ENCODE measurements around the gene LTBP1.
"Not testable (repeated sequence)": the region's sequence is repeated elsewhere in the genome, so short reads cannot be mapped to it uniquely, and the experiment has no call there.

The LTBP1 gene

DNA sequence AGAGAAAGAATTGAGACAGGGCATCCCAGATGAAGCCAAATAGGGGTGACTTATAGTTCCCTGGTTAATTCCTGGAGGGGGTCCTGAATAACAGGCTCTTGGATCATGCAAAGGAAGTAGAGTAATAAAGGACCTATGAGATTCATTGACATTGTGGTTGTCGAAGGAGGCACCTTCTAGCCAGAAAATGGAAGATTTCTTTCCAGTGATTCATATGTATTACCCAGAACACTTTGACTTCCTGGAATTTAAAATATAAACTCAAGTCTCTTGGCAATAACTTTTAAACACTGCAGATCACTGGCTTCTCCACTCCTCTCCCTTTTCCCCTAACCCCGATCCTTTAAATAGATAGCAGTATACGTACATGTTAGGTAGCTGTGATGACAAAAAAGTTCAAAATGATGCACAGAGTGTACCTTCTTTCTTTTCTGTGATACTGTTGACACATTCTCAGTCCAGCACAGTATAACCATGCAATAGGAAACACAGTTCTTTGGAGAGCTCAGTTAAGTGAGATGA, 211.8 kb downstream of the LTBP1 start:
- DNase-seq = no peak

DNA sequence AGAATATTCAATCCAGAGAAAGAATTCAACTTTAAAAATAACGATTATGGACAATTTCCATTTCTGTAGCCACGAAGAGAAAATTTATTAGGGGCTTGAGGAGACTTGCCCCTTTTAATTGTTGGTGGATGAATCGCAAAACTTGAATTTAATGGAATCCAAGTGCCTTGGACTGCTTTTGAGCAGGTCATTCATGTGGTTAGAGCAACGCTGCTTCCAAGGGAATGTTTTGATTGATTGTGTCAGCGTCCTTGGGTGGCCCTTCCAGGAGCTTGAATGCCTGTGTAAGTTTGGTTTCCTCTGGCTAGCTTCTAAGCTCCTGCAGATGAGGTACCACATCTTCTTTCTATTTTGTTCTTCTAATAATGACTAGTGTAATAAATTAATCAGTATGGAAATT, 213.4 kb downstream of the LTBP1 start:
- no peak for DNase-seq

DNA sequence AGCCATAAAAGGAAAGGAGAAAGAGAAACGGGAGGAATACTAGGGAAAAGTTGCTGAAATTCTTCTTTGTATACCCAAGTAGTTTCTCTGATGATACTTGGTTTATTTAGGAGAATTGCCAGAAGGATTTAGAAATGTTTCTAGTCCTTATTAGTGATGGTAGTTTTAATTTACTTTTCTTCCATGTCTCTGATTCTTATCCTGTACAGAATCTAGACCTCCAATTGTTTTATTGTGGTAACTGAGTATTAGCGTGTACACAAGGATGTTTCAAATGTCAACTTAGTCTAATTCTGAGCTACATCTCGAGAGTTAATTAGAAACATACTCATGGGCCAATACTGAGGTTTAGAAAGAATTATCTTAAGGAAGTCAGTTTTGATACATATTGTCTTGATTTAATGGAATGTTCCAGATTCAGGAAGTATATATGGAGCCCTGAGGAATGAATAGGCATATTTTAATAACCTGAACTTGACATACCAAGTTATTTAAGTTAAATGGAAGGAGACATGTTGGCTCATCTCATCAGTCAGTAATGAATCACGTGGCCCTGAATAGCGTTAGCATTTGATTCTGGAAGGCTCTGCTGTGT, 219.6 kb downstream of the LTBP1 start:
- DNase-seq = no peak

DNA sequence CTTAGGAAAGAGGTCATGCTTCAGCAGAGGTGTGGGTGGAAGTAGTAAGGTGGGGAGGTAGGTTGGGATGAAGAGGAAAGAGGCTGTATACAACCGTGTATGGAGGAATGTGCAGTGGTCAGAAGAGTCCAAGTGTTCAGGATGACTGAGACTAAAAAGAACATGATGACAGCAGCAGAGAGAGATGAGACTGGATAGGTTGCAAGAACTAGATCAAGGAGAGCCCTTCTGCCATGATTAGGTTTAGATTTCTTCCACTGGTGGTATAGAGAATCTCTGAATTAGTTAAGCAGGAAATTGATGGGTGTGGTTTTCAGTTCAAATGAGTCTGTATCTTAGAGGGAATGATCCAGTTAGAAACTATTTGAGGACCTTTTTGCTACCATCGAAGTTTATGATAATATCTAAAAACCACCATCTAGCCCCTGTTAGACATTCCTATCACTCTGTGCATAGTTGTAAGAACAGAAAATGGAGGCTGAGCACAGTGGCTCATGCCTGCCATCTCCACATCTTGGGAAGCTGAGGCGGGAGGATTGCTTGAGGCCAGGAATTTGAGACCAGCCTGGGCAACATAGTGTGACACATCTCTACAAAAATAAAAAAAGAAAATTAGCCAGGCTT, 221.0 kb downstream of the LTBP1 start:
- DNase-seq = no peak

DNA sequence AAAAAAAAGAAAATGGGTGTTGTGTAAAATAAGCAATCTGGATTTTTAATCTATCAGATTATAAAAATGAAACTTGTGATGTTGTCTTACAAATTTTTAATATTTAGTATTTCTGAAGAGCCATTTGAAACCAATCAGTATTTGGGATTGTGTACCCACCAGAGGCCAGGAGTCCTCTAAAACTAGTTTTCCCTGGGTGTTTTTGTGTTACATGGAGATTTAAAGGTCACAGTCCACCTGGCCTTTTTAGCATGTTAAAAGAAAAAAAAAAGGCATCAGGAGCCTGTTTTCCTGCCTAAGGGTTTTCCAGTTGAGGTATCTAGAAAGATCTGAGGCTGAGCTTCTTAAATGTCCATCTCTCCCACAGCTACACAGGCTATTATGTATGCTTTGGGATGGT, 221.7 kb downstream of the LTBP1 start:
- DNase-seq = no peak

DNA sequence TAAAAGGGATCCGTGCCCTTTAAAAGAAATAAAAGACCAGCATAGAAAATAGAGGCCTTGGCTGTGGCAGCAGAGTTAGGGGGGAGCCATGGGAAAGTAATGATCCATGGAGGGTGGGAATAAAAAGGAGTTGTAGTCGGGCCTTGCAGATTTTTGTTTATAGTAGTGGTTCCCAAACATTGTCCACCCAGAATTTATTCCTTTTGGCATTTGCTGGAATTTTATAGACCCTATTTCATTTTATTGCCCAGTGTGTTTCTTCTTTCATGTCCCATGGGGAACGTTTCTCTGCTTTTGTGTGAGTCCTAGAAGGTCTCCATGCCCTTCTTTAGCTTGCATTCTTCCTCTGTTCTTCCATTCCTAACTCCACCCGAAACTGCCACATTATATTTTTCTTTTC, 222.2 kb downstream of the LTBP1 start:
- no peak for DNase-seq

DNA sequence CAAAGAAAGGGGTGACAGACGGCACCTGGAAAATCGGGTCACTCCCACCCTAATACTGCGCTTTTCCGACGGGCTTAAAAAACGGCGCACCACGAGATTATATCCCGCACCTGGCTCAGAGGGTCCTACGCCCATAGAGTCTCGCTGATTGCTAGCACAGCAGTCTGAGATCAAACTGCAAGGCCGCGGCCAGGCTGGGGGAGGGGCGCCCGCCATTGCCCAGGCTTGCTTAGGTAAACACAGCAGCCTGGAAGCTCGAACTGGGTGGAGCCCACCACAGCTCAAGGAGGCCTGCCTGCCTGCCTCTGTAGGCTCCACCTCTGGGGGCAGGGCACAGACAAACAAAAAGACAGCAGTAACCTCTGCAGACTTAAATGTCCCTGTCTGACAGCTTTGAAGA, 223.5 kb downstream of the LTBP1 start:
- DNase-seq = not testable (repeated sequence)

DNA sequence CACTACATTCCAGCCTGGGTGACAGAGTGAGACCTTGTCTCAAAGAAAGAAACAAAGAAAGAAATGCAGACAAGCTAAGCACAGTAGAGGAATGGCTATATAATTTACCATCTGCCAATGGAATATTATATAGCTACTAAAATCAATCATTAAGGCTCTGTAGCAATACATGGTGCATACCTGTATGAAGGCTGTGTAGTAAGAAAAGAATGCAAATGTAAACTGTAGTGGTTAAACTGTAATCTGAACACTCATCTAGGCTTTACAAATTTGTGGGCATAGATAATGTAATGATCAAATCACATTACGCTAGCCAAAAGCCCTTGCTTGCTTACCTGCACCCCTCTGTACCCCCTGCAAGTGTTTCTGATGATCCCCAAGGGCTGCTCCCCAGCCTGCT, 230.9 kb downstream of the LTBP1 start:
- no peak for DNase-seq

DNA sequence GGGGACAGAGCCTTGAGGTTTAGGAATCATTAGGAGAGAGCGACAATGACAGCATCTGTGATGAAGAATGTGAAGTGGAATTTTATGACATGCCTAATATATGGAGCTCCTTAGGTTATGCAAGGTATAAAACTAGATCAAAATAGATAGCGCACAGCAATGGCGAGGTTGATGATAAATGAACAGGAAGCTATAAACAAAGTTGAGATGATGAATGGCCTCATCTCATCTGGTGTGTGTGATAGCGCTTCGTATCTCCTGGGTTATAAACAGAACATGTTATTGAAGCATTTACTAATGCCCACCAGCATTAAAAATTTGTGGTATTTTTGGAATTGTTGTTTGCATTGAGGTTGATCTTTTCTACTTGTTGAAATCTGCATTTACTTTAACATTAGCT, 231.5 kb downstream of the LTBP1 start:
- DNase-seq = no peak

DNA sequence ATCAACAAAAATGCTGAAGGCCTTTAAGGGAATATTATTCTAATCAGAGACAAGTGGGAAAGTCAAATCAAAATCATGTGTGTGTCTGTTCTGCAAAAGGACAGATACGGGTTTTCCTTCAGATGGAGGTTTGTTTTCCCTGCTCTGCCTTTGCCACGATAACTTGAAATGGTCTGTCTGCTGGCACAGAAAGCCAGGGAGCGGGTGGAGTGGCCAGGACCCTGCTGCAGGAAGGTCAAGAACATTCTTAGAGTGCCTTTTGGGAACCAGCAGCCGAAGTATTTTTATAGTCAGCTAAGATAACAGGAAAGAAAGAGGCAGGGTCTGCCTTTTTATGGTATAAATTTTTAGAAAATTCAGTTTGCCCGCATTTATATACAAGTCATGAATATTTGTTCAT, 234.2 kb downstream of the LTBP1 start:
- DNase-seq = no peak

DNA sequence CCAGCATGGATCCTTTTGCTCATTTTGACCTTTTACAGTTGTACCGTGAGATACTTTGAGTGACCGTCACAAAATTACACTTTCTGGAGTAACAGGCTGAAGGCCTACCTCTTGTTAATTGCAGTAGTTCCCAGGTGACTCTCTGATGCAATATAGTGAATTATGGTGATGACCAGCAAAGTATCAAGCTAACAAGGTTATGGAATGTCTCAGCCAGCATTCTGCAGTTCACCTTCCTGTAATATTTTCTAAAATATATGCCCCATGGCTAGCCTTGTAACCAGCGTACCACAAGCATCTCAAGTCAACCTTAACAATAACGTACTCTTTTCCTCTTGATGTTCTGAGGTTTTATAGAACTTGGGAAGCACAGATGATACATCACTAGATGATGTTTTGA, 234.7 kb downstream of the LTBP1 start:
- DNase-seq = no peak

DNA sequence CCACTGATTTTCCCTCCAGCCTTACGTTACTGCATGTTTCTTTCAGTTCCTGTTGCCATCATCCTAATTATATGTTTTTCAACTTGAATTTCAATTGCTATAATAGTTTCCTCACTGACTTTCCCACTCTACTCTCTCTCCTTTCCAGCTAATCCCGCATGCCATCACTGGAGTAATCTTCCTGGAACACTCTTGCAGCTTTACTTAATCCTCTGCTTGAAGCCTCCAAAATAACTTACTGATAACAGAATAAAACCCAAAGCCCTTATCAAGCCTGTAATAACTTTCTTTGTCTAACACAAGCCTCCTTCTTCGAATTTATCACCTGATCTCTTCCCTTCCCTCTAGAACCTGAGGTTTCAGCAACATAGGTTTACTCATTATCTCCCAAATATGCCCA, 237.3 kb downstream of the LTBP1 start:
- DNase-seq = no peak

DNA sequence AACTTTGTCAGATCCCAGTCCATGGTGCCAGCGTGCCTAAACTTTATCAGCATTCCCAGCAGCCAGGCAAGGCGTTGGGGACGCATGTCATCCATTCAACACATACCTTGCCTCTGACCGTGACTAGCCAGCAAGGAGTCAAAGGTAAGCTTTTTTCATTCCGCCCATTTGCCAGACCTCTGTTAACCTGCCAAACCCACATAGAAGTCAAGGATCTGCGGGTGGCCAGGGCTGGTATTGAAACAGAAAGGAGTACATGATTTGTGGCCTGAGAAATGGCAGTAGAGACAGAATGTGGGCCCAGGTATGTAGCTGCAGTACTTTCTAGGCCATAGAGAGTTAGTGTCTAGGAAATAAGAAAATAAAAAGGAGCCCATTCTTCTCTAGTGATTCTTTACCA, 240.2 kb downstream of the LTBP1 start:
- no peak for DNase-seq

DNA sequence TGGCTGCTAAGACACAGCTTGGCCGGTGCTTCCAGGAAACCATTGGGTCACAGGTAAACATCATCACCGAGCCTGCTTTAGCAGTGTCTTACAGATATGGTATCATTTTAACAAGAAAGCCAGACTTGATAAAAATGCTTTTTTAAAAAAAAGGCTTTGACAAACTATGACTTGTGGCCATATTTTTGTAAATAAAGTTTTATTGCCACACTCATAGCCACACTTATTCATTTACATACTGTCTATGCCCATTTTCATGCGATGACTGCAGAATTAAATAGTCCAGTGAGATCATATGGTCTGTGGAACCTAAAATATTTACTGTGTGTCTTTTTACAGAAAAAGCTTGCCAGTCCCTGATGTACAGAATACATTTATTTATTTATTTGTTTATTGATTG, 242.0 kb downstream of the LTBP1 start:
- no peak for DNase-seq

DNA sequence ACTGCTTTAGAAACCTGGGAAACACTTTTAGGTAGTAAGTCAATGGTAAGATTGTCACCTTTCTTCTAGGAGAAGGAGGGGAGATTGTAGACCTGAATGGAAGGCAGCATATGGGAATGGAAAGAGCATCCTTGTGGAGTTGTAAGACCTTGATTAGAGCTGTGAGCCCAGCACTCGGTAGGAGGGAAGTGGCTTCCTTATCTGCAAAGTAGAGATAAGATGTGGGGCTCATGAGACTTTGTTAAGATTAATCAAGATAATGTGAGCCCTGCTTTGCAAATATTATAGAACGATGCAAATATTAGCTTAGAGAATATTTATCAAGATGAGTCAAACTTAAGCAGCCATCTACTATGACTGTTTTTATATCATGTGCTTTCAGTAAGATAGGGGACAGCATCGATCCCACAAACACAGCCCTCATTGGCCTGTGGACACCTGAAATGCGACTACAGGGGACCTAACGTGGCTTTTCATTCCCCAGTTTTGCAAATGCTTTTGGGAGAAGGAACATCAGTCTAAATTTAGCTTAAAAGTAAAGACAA, 243.7 kb downstream of the LTBP1 start:
- DNase-seq = no peak

DNA sequence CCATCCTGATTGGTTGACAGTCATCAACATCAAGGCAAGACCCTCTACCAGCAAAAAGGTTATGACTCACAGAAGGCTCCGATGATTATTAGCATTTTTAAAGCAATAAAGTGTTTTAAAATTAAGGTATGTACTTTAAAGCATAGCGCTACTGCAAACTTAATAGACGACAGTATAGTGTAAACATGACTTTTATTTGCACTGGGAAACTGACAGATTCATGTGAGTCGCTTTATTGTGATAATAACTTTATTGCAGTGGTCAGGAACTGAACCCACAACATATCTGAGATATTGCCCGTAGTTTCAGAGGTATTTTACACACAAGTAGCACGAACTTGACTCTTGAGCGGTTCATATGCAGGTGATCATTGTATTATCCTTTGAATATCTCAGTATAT, 249.1 kb downstream of the LTBP1 start:
- DNase-seq = no peak

DNA sequence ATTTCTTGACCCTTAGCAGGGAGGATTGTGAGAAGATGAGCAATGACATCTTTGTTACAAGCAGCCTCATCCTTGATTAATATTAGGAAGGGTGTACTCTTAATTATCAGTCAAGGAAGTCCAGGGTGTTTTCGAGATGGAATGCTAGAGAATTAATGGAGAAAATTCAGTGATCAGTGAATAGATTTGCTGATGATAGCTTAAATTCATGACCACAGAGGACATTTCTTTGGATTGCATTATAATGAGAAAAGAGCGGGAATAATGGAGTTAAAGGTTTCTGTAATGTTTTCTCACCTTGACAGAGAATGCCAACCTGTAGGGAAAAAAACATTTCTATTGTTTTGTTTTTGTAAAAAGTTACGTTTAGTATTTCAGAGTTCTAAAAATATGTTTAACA, 249.9 kb downstream of the LTBP1 start:
- DNase-seq = no peak

DNA sequence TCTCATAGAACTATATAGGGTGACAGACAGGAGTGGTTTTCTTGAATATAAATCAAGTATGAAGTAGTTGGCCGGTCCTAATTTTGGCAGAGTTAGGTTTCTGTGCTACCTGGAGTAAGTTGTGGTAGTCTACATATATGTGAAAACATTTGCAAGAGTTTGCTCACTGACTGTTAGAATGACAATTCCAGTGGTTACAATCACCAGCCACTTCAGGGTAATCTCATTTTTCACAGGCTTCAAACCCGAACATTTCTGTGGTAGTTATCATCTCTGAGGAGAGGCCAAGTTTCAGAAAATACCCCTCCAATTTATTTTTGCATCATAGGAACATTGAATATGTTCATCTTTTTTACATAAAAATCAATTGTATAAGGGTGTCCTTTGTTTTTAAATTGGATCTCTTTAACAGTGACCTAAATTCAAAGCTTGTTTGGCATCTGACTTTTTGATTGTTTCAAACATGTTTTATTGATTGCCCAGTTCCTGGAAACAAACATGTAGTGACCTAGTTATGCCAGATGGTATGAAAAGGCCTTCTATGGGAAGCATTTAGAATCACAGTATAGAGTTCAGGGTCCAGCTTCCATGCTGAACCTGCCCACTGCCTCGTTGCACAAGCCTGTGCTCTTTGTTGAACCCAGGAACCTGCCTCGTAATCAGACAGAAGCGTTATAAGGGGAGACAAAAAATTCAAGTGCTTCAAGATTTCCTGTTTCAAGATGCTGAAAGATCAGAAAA, 250.6 kb downstream of the LTBP1 start:
- no peak for DNase-seq

DNA sequence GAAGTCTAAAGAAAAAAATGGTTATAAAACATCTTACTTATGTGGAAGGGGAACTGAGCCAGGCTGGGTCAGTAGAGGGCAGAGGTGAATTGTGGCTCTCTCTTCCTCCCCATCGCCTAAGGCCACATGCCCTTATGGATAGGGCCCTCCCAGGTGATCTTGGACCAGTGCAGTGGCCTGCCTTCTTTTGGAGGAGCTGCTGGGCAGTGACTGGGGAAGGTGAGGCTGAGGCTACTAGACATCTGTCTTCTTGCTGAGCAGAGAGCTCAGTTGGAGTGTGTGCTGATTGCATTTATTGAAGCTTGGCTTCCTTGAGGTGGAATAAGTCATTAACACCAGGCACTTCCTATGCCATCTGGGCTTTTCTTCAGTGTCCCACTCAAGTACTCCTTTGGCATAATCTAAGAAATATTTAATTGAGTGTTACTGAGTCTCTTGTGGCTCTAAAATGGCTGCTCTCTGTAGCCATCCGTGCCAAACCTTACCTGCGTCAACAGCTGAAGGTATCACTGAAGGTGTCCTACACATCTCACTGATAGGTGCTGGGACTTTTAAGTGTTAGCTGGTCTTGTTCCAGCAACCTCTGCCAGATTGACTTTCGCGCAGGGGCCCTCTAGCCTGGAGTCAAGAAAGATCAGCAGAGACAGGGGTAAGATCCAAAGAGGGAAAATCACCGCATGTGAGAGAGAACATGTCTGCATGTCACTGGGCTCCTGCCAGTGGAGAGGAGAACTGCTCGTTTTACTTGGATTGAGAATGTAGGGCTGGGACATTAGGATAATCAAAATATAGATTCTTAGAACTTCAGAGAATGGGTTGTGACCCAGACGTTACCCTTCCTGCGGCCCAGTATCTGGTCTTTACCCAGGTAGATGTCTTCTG, 256.1 kb downstream of the LTBP1 start:
- DNase-seq = no peak

DNA sequence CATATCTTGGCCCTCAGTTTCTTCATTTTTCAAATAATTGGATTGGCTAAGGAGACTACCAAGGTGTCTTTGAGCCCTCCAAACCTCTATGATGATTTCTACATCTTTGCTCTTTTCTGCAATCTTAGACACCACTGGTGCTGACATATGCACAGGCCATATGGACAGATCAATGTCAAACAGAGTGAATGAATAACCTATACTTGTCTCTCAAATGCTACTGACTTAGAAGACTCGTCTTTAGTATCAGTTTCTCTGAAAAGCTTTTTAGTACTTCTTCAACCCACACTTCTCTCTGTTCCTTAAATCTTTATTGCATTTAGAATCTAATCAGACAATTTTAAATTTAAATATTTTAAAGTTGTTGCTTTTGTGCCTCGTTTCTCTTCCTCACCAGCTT, 258.2 kb downstream of the LTBP1 start:
- no peak for DNase-seq

DNA sequence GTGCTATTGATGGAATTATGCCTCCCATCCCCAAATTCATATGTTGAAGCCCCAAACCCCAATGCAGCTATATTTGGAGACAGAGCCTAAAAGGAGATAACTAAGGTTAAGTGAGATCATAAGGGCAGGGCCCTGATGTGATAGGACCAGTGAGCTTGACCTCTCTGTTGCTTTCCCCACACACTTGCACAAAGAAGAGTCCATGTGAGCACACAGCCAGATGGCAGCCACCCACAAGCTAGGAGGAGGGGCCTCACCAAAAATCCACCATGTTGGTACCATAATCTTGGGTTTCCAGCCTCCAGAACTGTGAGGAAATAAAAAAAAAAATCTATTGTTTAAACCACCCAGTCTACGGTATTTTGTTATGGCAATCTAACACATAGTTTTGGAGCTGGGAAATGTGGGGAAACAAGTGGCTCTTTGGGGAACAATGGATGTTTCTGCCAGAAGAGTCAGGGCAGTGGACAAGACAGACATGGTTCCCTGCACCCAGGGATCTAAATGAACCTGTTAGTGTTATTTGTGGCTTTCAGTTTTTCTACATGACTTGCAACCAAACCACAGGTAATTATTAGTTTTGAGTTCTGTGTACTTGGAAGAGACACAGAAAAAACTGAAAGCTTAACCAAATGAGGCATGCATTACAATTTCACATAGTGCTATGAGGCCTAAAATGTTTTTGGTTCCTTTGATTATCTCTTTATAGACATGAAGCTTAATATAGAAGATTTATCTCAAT, 259.1 kb downstream of the LTBP1 start:
- no peak for DNase-seq

DNA sequence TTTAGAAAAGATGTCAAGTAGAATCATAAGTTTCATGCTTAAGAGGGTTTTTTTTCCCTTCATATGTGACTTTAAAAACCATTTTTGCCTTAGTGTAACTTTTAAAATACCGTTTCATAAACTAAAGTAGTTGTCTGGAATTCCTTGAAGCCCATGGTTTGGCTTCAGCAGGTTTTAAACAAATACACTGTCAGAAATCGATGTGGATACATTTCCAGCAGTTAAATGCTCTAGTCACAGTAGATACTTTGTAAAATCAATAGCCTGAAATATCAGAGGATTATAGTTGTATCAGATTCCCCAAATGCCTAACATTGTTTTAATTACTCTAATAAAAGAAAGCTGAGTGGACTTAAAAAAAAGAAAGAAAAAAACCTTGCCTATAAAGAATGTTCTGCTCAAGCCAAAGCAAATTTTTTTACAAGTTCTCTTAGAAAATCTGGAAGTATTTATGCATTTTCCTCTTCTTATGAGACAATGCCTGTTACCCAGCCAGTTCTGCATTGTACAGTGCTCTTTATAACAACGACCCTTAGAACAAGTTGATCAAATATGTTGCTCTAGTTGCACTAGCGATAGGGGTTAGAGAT, 260.5 kb downstream of the LTBP1 start:
- no peak for DNase-seq

All from CD4-positive, alpha-beta T cell treated with Interleukin-17A for 4 hours (primary cell).